HG02970 (cell line): ENCODE data around the gene DDO.
"Not testable (repeated sequence)": the region's sequence is repeated elsewhere in the genome, so short reads cannot be mapped to it uniquely, and the experiment has no call there.

Experiments
- ATAC-seq: cut with Tn5 transposase; IDR thresholded peaks from one replicate; pipeline ENCODE4 v1.9.1; 2021; ENCODE audit warnings: mild to moderate bottlenecking, moderate library complexity, moderate number of reproducible peaks; ENCODE audit not compliant: unreplicated experiment, low FRiP score

Gene DDO

DNA sequence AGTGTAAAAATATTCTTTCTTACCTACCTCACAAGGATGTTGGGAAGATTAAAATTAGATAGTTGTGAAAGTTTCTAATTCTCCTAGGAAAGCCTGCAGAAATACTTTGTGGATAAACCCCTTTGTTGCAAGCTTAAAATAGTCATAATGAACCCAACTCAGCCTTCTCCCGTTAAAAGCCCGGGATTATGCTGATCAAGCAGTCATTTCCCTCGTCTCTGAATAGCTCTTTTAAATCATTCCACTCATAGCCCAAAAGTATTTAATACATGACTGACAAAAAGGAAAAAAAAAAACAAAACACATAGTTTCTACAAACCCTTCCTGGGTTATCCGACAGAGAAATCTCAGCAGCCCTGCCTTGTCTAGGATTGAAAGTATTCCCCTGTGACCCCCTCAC is 46.3 kb downstream of the DDO start:
- no peak for ATAC-seq

DNA sequence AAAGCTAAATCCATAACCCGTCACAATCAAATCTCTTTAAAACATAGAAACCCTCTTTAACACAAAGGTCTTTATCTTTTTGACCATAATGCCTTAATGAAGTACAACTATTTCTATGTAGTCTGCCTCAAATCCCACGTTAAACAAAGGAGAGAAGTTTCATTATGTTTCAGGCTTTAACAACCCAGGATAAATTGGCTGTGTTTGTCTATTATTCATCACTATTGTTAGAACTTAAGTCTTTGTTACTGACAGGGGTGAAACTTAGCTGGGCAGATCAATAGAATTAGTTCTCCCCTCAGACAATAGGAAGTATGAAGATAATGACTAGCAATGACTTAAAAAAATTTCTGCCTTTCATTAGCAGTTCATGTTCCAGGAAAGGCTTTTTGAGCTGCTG is 47.1 kb downstream of the DDO start:
- ATAC-seq, result no peak

DNA sequence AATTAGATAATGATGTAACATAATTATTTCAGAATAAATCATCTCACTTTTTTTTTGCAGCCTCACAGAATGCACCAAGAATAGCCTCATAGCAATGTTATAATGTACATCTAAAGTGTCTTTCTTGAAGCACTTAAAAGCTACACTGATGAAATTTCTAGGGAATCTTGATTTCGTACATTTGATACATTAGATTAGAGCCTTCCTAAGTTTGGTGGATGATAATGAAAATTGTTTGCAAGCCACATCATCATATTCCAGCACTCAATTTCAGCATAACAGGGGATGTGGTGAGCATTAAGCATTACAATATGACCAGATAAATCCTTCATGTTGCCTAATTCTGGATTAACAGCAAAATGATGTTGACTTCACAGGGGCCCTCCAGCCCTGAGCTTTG is 47.5 kb downstream of the DDO start:
- ATAC-seq, result no peak

DNA sequence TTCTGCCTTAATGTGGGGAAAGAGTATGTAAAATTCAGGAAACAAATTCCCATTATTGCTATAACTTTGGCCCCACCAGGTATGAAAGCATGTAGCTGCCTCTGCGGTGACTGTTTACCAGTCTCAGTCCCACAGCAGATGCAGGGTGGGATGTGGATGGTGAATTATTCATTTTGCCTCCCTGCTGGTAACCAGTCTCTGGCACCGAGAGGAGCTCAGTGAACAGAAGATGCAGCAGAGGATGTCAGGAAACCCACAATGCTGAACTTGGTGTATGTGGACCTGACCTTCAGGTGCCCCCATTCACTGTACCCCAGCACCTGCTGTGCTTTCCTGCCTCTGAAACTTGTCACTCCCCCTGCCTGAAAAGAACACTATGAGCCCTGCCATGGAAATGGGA is 48.4 kb downstream of the DDO start:
- no peak for ATAC-seq

DNA sequence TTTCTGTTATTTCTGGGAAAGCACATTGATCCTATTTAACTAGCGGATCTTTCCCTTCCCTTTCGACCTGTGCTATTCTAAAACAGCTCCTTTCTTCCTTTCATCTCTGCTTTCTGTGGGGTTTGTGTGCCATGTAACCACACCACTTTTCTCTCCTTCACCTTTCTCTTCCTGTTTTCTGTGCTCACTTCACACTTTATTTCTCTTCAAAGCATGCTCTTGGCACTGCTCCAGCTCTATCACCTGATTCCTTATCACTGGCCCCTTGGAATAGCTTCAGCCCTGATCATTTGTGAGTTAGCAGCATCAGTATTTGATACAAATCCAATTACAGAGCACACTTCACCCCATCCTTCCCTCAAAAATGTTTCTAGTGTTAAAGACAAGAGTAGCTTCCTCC is 49.1 kb downstream of the DDO start:
- no peak for ATAC-seq

DNA sequence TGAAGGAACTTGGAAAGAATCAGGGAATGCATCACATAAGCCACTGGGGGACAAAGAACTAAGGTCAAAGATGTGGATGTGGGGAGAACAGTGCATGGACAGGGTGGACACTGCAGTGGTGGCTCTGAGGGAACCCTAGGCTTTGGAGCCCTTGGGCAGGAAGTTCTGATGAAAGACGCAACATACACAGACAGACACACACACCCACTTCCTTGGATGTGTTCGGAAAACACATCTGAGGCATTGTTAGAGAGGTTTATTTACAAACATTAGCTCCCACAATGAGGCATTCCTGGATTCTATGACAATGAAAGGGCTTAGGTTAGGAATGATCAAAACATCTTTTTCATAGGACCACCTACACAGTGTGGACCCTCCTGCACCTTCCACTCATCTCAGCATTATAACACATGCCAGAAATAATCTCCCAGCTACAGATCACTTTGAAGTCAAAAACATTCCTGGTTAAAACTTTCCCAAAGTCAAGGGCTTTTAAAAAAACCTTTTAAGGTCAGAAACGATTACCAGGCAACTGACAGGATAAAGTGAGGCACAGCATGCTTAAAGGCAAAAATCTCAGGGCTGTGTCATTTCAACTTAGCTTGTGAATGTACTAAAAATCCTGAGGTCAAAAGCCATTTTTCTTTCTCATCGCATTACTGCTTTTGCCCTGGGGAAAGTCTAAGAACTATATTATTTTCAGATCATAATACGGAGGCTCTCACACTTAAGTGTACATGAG is 50.8 kb downstream of the DDO start:
- no peak for ATAC-seq

DNA sequence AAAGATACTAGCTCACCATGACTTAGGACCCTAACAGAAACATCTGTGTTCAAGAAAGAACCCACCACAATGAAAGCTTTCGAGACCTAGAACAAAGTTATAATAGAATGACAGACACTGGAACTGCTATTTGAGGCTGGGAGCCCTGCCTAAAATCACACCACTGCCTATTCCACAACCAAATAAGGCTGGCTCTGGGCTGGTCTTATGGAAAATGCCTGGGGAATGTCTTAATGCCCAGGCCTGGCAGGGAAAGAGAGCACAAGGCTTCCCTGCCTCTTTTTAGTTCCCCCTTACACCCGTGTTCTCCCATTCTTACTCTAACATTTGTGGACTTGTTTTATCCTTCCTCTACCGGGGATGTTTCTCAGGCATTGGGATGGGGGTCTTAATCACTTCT is 51.6 kb downstream of the DDO start:
- ATAC-seq, result no peak

DNA sequence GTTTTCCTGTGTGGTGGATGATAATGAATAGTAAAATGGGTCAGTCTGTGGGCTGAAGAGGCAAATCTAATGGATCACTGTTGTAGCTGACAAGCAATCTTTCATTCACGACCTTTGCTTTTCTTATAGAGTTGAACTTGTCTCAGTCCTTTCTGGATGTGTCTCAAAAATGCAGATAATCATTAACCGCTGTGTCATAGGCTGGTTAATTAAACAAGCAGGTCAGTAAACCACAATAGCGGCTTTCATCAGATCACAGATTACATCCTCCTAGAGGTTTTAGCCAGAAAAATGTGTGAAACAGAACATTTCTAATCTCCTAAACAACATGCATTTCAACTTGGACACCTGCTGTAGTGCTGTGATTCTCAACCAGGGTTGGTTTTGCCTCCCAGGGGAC is 54.7 kb downstream of the DDO start:
- ATAC-seq, result no peak

DNA sequence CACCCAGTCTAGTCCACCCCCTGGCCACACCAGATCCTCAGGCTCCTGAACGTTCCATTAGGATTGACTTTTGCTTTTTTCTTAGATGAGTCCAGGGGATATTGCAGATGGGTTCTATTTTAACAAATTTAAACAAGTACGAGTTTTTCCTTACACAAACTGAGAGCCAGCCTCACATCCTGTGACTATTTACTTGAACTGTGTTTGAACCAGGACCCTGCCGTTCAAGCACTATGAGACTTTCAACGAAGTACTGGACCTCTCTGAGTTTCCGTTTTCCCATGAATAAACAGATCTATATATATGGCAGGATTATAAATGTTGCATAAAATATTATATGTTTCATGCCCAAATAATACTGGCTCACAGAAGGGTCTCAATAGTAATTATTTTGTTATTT is 55.8 kb downstream of the DDO start:
- no peak for ATAC-seq

DNA sequence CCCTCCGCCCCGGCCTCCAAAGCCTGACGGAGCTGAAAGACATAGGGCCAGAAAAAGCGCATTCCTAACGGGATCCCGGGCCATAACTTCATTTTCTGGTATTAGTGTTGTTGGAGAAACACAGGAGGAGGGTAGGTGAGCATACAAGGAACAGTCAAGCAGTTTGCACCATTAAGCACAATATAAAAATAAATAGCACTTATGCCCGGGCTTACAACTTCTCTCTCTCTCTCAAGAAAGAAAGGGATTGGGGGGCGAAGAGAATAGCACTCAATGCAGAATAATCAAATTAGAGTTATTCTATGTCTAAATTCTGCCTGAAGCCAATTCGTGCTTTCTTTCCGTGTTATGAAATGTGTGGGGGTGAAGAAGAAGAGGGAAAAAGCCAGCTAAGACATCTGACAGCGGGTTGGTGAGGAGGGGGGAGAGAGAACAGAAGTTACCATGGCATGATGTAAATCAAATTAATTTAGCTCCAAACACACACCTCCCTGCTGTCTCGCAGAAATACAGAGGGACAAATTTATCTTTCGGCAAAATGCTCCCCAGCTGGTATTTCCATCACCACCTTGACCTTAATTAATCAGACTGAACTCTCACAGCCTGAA is 56.7 kb downstream of the DDO start:
- no peak for ATAC-seq

DNA sequence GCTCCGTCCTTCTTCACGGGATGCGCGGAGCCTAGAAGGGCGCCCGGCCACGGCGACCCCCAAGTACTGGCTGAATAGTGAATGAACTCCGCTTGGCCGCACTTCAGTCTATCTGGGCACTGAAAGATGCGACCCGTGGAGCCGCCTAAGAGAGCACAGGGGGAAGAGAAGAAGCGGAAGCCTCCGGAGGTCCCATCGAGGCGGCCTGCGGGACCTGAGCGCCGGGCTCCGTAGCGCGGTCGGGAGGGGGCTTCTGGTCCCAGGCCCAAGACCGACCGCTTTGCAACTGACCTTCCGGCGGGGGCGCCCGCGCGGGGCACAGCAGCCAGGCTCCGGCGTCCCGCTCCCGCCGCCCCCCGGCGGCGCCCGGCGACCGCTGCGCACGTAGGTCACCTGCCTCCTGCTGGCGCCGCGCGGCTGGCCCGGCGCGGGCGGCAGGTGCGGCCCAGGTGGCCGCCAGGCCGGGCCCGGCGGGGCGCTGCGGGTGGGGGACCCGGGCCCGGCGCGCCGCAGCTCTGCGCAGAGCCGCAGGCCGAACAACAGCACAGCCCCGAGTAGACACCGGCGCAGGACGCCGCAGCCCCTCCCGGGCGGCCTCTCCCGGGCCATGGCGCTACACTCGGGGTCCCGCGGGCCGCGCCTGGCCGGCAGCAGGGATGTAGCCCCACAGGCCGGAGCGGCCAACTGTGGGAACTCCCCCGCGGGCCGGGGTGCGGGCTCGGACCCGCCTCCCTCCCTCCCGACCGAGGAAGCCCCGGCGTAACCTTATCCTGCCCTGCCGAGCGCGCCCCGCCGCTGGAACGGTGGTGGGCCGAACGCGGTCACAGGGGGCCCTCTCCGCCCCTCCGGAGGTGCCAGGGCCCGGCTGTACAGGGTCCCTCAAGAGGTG is 57.5 kb downstream of the DDO start, which contains the start of gene METTL24:
METTL24 (minus strand) TSS at position 686 of the 889 bp plus-strand sequence; CDS start at position 609, 77 bp downstream.
- no peak for ATAC-seq

DNA sequence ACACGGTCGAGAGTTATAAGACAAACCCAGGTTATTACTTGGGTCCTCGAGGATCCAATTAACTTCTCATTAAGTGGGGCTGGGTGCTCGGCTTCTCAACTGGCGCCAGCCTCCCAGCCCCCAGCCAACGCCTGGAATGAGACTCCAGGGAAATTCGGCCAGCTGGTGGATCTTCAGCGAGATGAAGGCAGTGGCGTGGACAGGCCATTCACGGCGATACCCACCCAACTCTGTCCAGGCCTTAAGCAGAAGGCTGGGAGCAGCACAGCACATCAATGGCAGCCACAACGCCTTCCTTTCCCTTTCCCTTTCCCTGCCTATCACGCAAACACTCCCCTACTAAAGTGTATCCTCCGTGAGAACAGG is 58.1 kb downstream of the DDO start:
- ATAC-seq, result no peak

DNA sequence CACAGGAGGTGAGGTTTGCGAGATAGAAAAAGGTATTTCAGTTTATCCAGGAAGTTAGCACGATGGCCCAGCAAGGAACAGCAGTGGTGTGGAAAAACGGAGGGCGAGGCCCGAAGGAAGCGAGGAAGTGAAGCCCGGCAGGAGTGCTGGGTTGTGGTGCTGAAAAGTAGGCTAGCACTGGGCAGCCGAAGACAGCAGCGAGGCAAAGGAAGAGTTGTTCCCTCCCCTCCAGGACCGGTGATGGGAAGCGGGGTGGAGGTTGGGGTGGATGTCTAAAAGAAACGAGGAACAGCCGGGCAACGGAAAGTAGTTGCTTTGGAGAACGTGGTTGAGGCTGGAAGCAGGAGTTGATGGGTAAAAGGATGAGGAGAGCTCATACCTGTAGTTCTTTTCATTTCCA is 58.6 kb downstream of the DDO start:
- no peak for ATAC-seq

DNA sequence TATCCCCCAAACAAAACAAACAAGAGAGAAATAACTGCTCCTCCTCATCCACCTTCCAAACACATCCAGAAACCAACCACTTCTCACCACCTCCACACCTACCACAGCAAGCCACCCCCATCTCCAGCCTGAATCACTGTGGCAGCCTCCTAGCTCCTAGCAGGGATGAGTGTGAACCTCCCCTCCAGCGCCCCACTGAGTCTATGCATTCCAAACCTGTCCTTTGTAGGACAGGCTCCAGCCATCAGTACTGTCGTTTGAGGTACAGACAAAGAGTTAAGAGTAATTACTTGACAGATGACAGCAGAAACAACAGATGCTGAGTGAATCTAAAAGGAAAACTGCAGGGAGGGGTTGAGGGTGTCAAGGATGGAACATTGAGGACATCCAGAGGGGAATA is 59.6 kb downstream of the DDO start:
- no peak for ATAC-seq

DNA sequence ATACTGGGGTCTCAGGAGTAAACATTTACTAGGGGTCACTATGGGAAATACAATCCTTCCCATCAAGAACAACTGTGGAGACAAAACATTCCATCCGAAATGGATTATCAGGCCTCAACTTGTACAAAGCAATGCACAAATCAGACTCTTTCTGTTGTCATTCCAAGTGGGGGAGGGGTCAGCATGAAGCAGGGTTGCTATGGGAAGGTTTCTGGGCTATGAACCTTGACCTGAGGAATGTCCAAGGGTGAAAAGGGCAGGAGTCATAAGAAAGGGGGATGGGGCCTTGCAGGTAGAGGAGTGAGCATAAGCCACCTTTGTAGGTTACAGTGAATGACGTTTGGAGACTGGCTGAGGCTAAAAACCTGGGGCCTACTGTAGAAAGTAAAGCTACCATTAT is 60.4 kb downstream of the DDO start:
- no peak for ATAC-seq

DNA sequence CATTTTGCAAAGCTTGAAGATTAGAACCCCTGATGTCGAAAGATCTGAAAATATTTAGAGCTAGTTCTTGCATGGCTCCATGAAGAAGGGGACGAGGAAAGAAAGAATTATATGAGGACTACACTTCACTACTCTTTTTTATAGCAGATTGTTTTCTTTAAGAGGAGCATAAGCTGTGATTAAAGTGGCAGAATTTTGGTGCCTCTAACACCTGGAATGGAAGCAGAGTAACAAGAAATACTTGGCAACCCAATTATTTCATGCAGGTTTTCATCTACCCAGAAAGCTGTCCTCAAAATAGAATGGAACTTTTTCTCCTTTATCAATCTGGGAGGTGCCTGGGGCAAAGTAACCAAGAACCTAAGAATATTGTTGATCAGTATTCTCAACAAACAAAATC is 61.2 kb downstream of the DDO start:
- ATAC-seq, result no peak

DNA sequence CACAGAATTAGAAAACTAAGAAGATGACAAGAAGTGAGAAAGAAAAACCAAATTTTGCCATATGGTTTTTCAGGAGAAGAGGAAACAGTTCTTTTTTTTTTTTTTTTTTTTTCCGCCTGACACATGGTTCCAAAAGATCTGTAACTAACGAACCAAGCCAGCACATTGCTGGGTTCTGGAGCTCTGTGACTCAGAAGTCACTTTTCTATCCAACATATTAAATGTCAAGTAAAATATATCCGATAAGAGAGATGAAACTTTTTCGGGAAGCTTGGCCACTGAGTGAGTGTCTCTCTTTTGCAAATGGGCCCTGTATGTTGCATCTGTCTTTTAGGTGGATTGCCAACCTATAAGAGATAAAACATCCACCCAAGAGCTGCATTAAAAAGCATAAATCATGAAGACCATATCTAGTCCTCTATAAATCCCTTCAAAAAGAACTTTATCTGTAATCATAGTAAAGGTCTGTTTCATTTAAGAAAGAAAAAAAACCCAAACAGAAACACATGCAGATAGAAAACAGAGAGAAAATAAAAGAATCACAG is 61.8 kb downstream of the DDO start:
- no peak for ATAC-seq

DNA sequence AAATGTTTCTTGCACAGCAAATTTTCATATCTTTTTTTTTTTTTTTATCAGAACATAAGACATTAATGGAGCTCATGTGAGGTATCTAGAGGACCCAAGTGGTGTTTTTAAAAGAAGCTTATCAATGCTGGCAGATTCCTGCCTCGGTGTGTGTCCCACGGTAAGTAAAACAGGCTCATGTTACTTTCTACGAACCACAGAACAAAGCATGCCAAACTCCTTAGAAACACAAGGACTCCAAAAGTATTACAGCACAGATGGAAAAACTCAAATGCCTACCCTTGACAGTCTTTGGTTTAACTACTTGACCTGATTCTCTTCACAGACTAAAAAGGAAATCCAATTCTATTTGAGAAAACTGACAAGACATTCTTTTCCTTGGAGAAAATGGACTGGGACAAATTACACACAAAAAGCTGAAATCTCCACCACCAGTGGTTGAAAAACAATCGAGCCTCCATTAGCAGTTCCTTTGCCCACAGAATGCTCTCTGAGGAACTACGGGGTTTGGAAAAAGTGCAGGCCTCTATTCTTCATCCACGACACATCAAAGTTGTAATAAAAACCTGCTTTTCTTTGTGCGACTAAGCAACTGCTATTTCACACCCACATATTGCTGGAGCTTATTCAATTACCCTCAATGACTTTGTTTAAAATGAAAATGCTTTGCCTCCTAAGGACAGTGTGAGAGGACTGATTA is 62.7 kb downstream of the DDO start:
- no peak for ATAC-seq

DNA sequence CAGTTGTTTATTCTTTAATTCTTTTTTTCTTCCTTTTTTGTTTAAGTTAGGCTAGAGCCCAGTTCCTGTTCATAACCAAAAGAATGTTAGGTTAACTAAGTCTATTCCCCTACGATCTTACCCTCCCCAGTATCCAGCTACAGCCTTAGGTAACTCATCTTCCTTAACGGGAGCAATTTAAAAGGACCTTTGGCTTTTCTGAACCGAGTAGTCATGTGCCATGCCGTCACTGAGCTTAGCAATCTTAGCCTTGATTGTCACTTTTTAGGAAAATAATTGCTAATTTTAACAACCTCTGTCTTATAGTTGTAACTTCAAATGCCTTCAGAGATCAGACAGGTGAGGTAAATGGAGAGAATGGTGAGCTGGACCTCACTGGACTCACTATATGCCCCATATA is 63.4 kb downstream of the DDO start:
- ATAC-seq, result no peak

DNA sequence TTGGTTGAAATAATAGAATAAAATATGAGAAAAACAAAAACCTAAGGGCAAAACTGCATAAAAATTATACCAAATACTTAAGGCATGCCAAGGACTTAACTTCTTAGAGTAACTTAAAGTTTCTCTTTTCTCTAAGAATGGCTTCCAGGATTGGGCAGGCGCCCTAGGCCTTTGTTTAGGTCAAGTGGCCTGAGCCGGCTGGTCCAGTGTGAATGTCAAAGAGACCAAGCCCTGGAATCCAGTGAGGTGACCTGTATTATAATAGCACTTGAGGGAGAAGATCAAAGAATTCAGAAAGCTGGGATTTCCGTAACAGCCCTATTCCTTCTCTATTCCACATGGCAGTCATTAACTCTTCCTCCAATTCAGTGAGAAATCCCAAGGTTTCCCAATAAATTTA is 63.8 kb downstream of the DDO start:
- no peak for ATAC-seq

DNA sequence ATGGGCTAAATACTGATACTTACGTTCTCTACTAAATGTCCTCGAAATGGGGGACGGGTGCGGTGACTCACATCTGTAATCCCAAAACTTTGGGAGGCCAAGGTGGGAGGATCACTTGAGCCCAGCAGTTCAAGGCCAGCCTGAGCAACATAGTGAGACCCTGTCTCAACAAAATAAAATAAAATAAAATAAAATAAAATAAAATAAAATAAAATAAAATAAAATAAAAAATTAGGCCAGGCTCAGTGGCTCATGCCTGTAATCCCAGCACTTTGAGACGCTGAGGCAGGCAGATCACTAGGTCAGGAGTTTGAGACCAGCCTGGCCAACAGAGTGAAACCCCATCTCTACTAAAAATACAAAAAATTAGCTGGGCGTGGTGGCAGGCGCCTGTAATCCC is 64.8 kb downstream of the DDO start:
- not testable (repeated sequence) for ATAC-seq
